Activated CD8-positive, alpha-beta T cell treated with anti-CD3 and anti-CD28 coated beads for 36 hours (primary cell): ENCODE results near the gene FGD4. TPM values are rescaled to one million over a fixed set of nuclear protein-coding genes. Genes with fewer than 3 reads are reported as not detected.

Experiments
- ATAC-seq: fragments of 200-7000 bp; cut with Tn5 transposase; one replicate; pipeline ENCODE4 v1.10.0; 2021; ENCODE audit warnings: mild to moderate bottlenecking, moderate library complexity
- CTCF ChIA-PET: fragments of 350-600 bp; sonication (Branson Sonifier 250); formaldehyde crosslinking; loops from one replicate; lab custom pipeline; 2021; ENCODE audit warnings: antibody characterized with exemption; lab: Charles Lee
- POLR2A ChIA-PET: fragments of 350-600 bp; sonication (Branson Sonifier 250); formaldehyde crosslinking; loops from one replicate; lab custom pipeline; 2021; ENCODE audit warnings: antibody characterized with exemption; lab: Charles Lee
- DNase-seq: peaks from one replicate; pipeline ENCODE4 v3.0.0-alpha.2; 2020
- H3K27ac Mint-ChIP-seq: one replicate; pipeline ENCODE4 v1.8.0; 2021; ENCODE audit warnings: mild to moderate bottlenecking, mixed read lengths
- H3K27me3 Mint-ChIP-seq: one replicate; pipeline ENCODE4 v1.8.0; 2021; ENCODE audit warnings: mixed read lengths
- H3K36me3 Mint-ChIP-seq: one replicate; pipeline ENCODE4 v1.8.0; 2021; ENCODE audit warnings: low read depth, mixed read lengths
- H3K4me1 Mint-ChIP-seq: one replicate; pipeline ENCODE4 v1.8.0; 2021; ENCODE audit warnings: low read depth, mixed read lengths
- H3K4me3 Mint-ChIP-seq: one replicate; pipeline ENCODE4 v1.8.0; 2021; ENCODE audit warnings: mild to moderate bottlenecking, moderate library complexity, mixed read lengths
- H3K9me3 Mint-ChIP-seq: one replicate; pipeline ENCODE4 v1.8.0; 2021; ENCODE audit warnings: mixed read lengths
- CTCF ChIP-seq: fragments of 200-600 bp; IDR thresholded peaks from one replicate; pipeline ENCODE4 v1.8.0; 2022; ENCODE audit warnings: antibody characterized with exemption, mild to moderate bottlenecking
- intact Hi-C: fragments of 100-400 bp; cut with micrococcal nuclease; formaldehyde crosslinking; loops from one replicate; pipeline ENCODE4 v1.10.0; 2022
- total RNA-seq, 2 experiments: library from RNA; stranded (reverse); gene quantifications; one replicate each; pipeline ENCODE4 v1.2.3, GENCODE V29; 2021

Gene FGD4
- total RNA-seq, 2 experiments from 2014 or later = 0.05 to 0.25 TPM

- peaks cover 22% of the 10 kb centered on the region for H3K4me1 Mint-ChIP-seq
- no peaks in the 10 kb centered on the region for H3K27me3 Mint-ChIP-seq
- H3K4me3 Mint-ChIP-seq = peak within 1 kb of the TSS; percentile 95
- ChIA-PET CTCF (interaction anchor here (0.9 to 2.0 kb wide), 2 partner anchors 9 to 76 kb away, joined by 4 to 6 read pairs; partner anchors contain the start of gene YARS2), POLR2A (no interaction called here)
- DNase-seq (peak; percentile 94), ATAC-seq (peak; percentile 99)
- H3K36me3 Mint-ChIP-seq = peaks cover 10% of the 10 kb centered on the region
- TF ChIP-seq CTCF = no peak
- no peaks in the 10 kb centered on the region for H3K9me3 Mint-ChIP-seq
- peak within 1 kb of the TSS; percentile 87 for H3K27ac Mint-ChIP-seq
- intact Hi-C loops = loop anchor here (10.0 kb wide), 1 partner anchor 1355 kb away; the partner anchor contains the start of gene SINHCAF
Observed at GRCh38 chr12:32679091-32679919, 279.9 kb downstream of the FGD4 start, which contains the start of gene DNM1L. Gene DNM1L (plus strand): TSS chr12:32679301. CDS start chr12:32679364, 63 bp downstream.

GRCh38 chr12:32679920-32680237 lies 280.5 kb downstream of the FGD4 start:
- DNase-seq (no peak), ATAC-seq (no peak)
- H3K27me3 Mint-ChIP-seq = no peaks in the 10 kb centered on the region
- ChIA-PET POLR2A (no interaction called here), CTCF (interaction anchor here (0.9 to 1.0 kb wide), 2 partner anchors 10 to 226 kb away, joined by 3 to 4 read pairs; no protein-coding TSS in a partner anchor)
- H3K4me3 Mint-ChIP-seq = peak overlapping the region; percentile 95
- intact Hi-C loops = loop anchor here (10.0 kb wide), 1 partner anchor 1355 kb away; the partner anchor contains the start of gene SINHCAF
- H3K27ac Mint-ChIP-seq = peak overlapping the region; percentile 87
- H3K4me1 Mint-ChIP-seq = peaks cover 22% of the 10 kb centered on the region
- no peak for TF ChIP-seq CTCF
- H3K36me3 Mint-ChIP-seq = peaks cover 11% of the 10 kb centered on the region
- no peaks in the 10 kb centered on the region for H3K9me3 Mint-ChIP-seq

GRCh38 chr12:32680787-32681186 lies 281.4 kb downstream of the FGD4 start:
- no peak overlapping the region for H3K27ac Mint-ChIP-seq
- POLR2A ChIA-PET = interaction anchor here (1.4 kb wide), 1 partner anchor 16 kb away, joined by 3 read pairs; no protein-coding TSS in a partner anchor

GRCh38 chr12:32681272-32681671 lies 281.9 kb downstream of the FGD4 start:
- H3K27ac Mint-ChIP-seq = no peak overlapping the region

More at GRCh38 chr12:32680787-32681186, 281.4 kb downstream of the FGD4 start:
- Mint-ChIP-seq H3K9me3 (no peaks in the 10 kb centered on the region), H3K27me3 (no peaks in the 10 kb centered on the region), H3K4me1 (peaks cover 22% of the 10 kb centered on the region), H3K4me3 (peak overlapping the region; percentile 95), H3K36me3 (peaks cover 19% of the 10 kb centered on the region)
- no peak for ATAC-seq
- DNase-seq = no peak
- TF ChIP-seq CTCF = no peak
- CTCF ChIA-PET = interaction anchor here (0.8 to 1.0 kb wide), 2 partner anchors 26 to 226 kb away, joined by 3 read pairs; no protein-coding TSS in a partner anchor
- intact Hi-C loops = no loop called here

More at GRCh38 chr12:32681272-32681671, 281.9 kb downstream of the FGD4 start:
- H3K4me1 Mint-ChIP-seq = peaks cover 23% of the 10 kb centered on the region
- CTCF ChIA-PET = interaction anchor here (0.8 kb wide), 2 partner anchors 25 to 74 kb away, joined by 3 read pairs; partner anchors contain the start of gene YARS2
- ATAC-seq (no peak), DNase-seq (no peak)
- no peaks in the 10 kb centered on the region for H3K27me3 Mint-ChIP-seq
- peak overlapping the region; percentile 15 for H3K4me3 Mint-ChIP-seq
- peaks cover 22% of the 10 kb centered on the region for H3K36me3 Mint-ChIP-seq
- intact Hi-C loops = no loop called here
- TF ChIP-seq CTCF = no peak
- H3K9me3 Mint-ChIP-seq = no peaks in the 10 kb centered on the region
- POLR2A ChIA-PET = interaction anchor here (1.4 kb wide), 1 partner anchor 16 kb away, joined by 3 read pairs; no protein-coding TSS in a partner anchor
